Stimulated activated effector memory CD8-positive, alpha-beta T cell treated with anti-CD3 and anti-CD28 coated beads, Interleukin-12 subunit alpha, Interleukin-12 subunit beta, amount 100 ng/mL, for 72 hours (primary cell): ENCODE measurements around the gene SLC12A8.

Source experiments
- ATAC-seq: fragments of 150-1000 bp; cut with Tn5 transposase; 2 replicates; pipeline ENCODE4 v1.10.0; 2021
- DNase-seq, 2 donors: peaks; one replicate each; pipeline ENCODE4 v3.0.0; 2021 to 2022; ENCODE audit warnings: low spot score in 2 of 2
- H3K27ac Mint-ChIP-seq: one replicate; pipeline ENCODE4 v1.8.0; 2022; ENCODE audit warnings: mild to moderate bottlenecking, mixed read lengths
- H3K36me3 Mint-ChIP-seq: one replicate; pipeline ENCODE4 v1.8.0; 2022; ENCODE audit warnings: mild to moderate bottlenecking, mixed read lengths
- H3K4me1 Mint-ChIP-seq: one replicate; pipeline ENCODE4 v1.8.0; 2022; ENCODE audit warnings: mixed read lengths
- H3K4me3 Mint-ChIP-seq: one replicate; pipeline ENCODE4 v1.8.0; 2022; ENCODE audit warnings: mild to moderate bottlenecking, mixed read lengths
- H3K9me3 Mint-ChIP-seq: one replicate; pipeline ENCODE4 v1.8.0; 2022; ENCODE audit warnings: mixed read lengths

SLC12A8 gene

DNA sequence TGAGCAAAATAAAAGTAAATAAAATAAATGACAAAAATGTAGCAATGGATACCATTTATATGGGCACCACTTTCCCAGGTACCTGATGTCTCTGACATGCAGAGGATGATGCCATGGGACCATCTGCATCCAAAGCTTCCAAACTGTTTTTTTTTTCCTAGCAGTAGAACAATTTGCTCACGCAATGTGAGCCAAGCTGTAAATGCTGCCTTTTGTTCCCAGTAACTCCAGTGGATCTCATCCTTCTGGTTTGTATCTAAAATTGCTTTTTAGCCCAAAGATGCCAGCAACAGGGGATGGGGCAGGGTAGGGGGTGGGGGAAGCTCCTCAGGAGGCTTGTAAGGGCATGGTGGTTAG lies 32.7 kb downstream of the SLC12A8 start:
- ATAC-seq: no peak
- Mint-ChIP-seq H3K4me1 (peaks cover 6% of the 10 kb centered on the region), H3K36me3 (no peaks in the 10 kb centered on the region), H3K9me3 (no peaks in the 10 kb centered on the region), H3K4me3 (no peak overlapping the region), H3K27ac (no peak overlapping the region)
- no peak for DNase-seq

DNA sequence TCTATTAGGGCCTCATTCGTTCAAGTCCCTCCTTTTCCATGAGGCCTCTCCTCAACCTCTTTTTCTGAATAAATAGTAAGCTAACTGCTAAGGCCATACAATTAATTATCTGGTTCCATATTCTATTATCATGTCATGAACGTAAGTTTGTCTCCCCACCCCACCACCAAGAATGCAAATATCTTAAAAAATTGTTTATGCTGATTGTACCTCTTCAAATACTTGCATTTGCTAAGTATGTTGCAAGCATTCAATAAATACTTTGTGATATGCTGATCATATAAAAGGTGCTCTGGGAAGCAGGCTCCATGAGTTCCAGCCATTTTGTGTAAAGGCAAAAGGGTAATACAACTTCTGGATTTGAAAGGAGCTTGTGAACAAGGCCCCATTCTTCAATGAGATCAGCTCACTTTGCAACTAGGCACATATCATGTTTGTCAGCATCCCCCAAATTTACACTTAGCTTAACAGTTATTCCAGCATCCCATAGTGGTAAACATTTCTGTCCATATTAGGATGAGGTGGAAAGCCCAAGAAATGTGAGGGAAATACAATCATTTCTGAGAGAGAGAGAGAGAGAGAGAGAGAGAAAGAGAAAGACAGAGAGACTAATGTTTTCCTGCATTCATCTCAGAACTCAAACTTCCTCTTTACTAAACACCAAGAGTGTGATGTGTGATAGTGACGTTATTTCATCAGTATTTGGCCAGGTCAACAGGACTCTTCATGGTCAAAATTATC lies 33.2 kb downstream of the SLC12A8 start:
- Mint-ChIP-seq H3K27ac (no peak overlapping the region), H3K9me3 (no peaks in the 10 kb centered on the region), H3K36me3 (no peaks in the 10 kb centered on the region), H3K4me1 (peaks cover 6% of the 10 kb centered on the region), H3K4me3 (no peak overlapping the region)
- ATAC-seq (no peak), DNase-seq (no peak)

GRCh38 chr3:125177746-125178145 lies 34.8 kb downstream of the SLC12A8 start:
- peaks cover 6% of the 10 kb centered on the region for H3K4me1 Mint-ChIP-seq
- peaks cover 3% of the 10 kb centered on the region for H3K9me3 Mint-ChIP-seq
- H3K27ac Mint-ChIP-seq: no peak overlapping the region
- no peak for ATAC-seq
- no peak overlapping the region for H3K4me3 Mint-ChIP-seq
- no peaks in the 10 kb centered on the region for H3K36me3 Mint-ChIP-seq
- DNase-seq: no peak

GRCh38 chr3:125175295-125176078 lies 37.1 kb downstream of the SLC12A8 start:
- Mint-ChIP-seq H3K27ac (no peak overlapping the region), H3K9me3 (peaks cover 3% of the 10 kb centered on the region), H3K36me3 (no peaks in the 10 kb centered on the region), H3K4me3 (no peak overlapping the region), H3K4me1 (peaks cover 6% of the 10 kb centered on the region)
- DNase-seq (no peak), ATAC-seq (no peak)

GRCh38 chr3:125172346-125172745 lies 40.2 kb downstream of the SLC12A8 start:
- no peaks in the 10 kb centered on the region for H3K4me1 Mint-ChIP-seq
- no peaks in the 10 kb centered on the region for H3K36me3 Mint-ChIP-seq
- DNase-seq (no peak), ATAC-seq (no peak)
- H3K4me3 Mint-ChIP-seq: no peak overlapping the region
- peaks cover 3% of the 10 kb centered on the region for H3K9me3 Mint-ChIP-seq
- no peak overlapping the region for H3K27ac Mint-ChIP-seq

- no peak for ATAC-seq
- H3K9me3 Mint-ChIP-seq: peaks cover 3% of the 10 kb centered on the region
- H3K27ac Mint-ChIP-seq: no peak overlapping the region
- H3K4me1 Mint-ChIP-seq: no peaks in the 10 kb centered on the region
- H3K4me3 Mint-ChIP-seq: no peak overlapping the region
- DNase-seq: no peak
- no peaks in the 10 kb centered on the region for H3K36me3 Mint-ChIP-seq
Measured at GRCh38 chr3:125168711-125169393, 43.7 kb downstream of the SLC12A8 start.

- Mint-ChIP-seq H3K4me3 (no peak overlapping the region), H3K36me3 (no peaks in the 10 kb centered on the region)
Measured at GRCh38 chr3:125166599-125167136, 45.9 kb downstream of the SLC12A8 start.

DNA sequence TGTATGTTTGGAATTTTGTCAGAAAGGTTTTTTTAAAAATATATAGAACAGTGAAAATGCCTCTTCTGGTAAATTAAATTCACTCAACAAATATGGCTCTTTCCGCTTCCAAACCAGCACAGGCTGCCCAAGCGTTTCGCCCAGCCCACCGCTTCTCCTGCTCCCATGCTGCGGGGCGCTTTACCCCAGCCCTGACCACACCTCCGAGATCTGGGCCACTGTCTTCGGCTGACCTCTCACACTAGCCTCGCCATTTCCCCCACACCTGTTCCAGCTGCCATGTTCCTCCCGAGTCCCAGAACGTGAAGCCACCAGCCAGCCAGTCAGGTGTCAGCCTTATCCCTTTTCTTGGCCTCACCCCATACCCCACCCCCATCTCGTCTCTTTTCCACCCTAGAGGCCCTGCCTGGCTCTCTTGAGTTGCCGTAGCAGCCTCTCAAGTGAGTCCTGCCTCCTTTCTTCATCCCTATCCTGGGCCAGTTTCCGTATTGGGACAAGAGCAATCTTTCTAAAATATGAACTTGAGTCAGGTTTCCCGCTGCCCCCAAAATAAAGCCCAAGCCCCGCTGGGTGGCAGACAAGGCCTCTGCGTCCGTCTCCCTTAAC lies 46.5 kb downstream of the SLC12A8 start:
- DNase-seq: no peak
- H3K4me1 Mint-ChIP-seq: no peaks in the 10 kb centered on the region
- no peak overlapping the region for H3K4me3 Mint-ChIP-seq
- H3K27ac Mint-ChIP-seq: no peak overlapping the region
- no peaks in the 10 kb centered on the region for H3K36me3 Mint-ChIP-seq
- H3K9me3 Mint-ChIP-seq: no peaks in the 10 kb centered on the region
- ATAC-seq: no peak

More at GRCh38 chr3:125166599-125167136, 45.9 kb downstream of the SLC12A8 start:
- H3K27ac Mint-ChIP-seq: no peak overlapping the region
- no peak for DNase-seq
- no peak for ATAC-seq
- no peaks in the 10 kb centered on the region for H3K9me3 Mint-ChIP-seq
- no peaks in the 10 kb centered on the region for H3K4me1 Mint-ChIP-seq

DNA sequence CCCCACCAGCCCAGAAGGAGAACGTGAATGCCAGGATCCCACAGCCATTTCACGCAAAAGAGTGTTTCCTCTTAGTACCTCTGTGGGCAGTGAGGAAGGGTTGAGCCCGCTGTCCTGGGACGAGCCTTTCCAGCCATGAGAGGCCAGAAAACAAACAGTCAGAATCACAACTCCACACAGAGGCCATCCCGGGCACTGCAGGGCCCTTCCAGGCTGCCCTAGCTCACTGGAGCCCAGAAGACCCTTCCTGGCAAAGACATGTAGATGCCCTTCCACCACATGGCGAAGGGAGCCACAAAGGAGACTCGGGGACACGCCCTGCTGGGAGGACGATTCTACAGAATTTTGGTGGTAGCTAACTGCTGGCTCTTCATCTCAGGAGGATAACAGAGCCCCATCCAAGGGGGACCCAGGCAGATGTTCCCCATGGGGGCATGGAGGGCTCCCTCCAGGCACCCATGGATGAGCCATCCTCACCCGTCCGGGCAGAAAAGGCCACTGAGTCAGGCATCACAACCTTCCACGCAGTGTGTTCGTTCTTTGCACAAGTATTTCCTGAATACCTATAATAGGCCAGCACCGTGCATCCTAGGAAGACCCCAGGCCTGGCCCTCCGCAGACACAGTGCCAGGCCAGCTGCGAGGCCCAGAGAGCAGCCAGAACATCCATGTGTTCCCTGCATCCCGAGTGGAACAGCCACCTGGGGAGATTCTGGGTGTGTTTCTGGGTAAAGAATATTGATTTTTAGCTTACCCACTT lies 47.2 kb downstream of the SLC12A8 start:
- H3K4me1 Mint-ChIP-seq: no peaks in the 10 kb centered on the region
- H3K36me3 Mint-ChIP-seq: no peaks in the 10 kb centered on the region
- ATAC-seq (no peak), DNase-seq (no peak)
- H3K4me3 Mint-ChIP-seq: no peak overlapping the region
- no peaks in the 10 kb centered on the region for H3K9me3 Mint-ChIP-seq
- no peak overlapping the region for H3K27ac Mint-ChIP-seq

- Mint-ChIP-seq H3K36me3 (no peaks in the 10 kb centered on the region), H3K9me3 (no peaks in the 10 kb centered on the region), H3K27ac (no peak overlapping the region), H3K4me1 (no peaks in the 10 kb centered on the region), H3K4me3 (no peak overlapping the region)
- no peak for ATAC-seq
- no peak for DNase-seq
Measured at GRCh38 chr3:125163739-125164601, 48.6 kb downstream of the SLC12A8 start.

GRCh38 chr3:125161607-125162219 lies 50.8 kb downstream of the SLC12A8 start:
- Mint-ChIP-seq H3K36me3 (no peaks in the 10 kb centered on the region), H3K4me1 (no peaks in the 10 kb centered on the region), H3K4me3 (no peak overlapping the region), H3K27ac (no peak overlapping the region), H3K9me3 (no peaks in the 10 kb centered on the region)
- DNase-seq (no peak), ATAC-seq (no peak)

- H3K4me3 Mint-ChIP-seq: no peak overlapping the region
- DNase-seq (no peak), ATAC-seq (no peak)
- no peak overlapping the region for H3K27ac Mint-ChIP-seq
- no peaks in the 10 kb centered on the region for H3K4me1 Mint-ChIP-seq
- H3K36me3 Mint-ChIP-seq: no peaks in the 10 kb centered on the region
- H3K9me3 Mint-ChIP-seq: no peaks in the 10 kb centered on the region
Measured at GRCh38 chr3:125160606-125161371, 51.8 kb downstream of the SLC12A8 start.

DNA sequence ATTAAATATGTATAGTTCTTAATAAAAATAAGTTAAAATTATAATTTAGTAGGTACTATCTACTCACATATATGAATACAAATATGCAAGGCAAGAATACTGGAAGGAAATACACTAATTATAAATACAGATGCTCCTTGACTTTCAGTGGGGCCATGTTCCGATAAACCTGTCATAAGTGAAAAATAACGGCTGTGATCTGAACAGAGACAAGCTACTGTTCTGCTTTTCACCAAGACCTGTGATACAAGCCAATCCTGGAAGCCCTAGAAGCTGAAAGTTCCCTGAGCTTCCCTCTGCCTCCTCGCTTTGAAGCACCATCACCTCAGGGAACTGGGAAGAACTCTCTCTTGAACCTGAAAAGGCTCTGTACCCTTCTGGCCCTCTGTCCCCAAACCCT lies 55.4 kb downstream of the SLC12A8 start:
- Mint-ChIP-seq H3K27ac (no peak overlapping the region), H3K4me1 (peaks cover 8% of the 10 kb centered on the region), H3K4me3 (no peak overlapping the region), H3K36me3 (peaks cover 8% of the 10 kb centered on the region), H3K9me3 (no peaks in the 10 kb centered on the region)
- ATAC-seq: no peak
- DNase-seq: no peak
